COLO668 (cell line): Measurements from ENCODE around the gene LRRC3.
"Not testable (repeated sequence)": the region's sequence is repeated elsewhere in the genome, so short reads cannot be mapped to it uniquely, and the experiment has no call there.

Experiments
- DNase-seq: peaks from one replicate; lab custom pipeline; 2025; ENCODE audit not compliant: unreplicated experiment; lab: John Stamatoyannopoulos, UW

The LRRC3 gene

DNA sequence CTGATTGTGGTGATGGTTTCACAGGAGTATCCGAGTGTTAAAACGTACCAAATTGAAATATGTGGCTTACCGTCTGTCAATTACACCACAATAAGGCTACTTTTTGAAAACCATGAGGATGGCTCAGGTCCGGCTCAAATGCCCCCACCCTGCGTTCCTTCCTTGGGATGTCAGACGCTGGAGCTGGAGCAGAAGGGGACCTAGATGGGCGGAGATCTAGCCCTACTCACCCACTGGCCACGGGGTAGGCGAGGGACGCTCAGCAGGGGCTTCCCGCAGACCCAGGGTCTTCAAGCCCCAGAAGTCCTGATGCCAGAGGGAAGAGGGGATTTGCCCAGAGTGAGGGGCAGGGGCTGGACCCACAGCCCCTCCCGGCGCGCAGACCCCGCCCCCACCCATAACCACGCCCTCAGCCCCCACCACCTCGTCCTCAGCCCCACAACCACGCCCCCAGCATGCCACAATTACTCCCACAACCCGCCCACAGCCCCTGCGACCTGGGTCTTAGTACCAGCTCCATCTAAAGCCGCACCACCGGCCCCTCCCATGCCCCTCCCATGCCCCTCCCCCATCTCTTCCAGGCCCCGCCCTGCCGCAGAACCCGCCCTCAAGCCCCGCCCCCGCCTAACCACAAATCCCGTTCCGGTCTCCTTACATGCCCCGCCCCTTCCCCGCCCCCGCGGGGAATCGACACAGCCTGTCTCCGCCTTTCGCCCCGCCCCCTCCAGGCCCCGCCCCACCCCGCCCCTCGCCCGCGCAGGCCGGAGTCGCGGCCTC is at the start of gene LRRC3:
Gene LRRC3, plus strand, starts transcription at position 764 of the 777 bp plus-strand sequence. CDS start 1,135 bp downstream, outside the sequence.
- DNase-seq, result peak; percentile 94

DNA sequence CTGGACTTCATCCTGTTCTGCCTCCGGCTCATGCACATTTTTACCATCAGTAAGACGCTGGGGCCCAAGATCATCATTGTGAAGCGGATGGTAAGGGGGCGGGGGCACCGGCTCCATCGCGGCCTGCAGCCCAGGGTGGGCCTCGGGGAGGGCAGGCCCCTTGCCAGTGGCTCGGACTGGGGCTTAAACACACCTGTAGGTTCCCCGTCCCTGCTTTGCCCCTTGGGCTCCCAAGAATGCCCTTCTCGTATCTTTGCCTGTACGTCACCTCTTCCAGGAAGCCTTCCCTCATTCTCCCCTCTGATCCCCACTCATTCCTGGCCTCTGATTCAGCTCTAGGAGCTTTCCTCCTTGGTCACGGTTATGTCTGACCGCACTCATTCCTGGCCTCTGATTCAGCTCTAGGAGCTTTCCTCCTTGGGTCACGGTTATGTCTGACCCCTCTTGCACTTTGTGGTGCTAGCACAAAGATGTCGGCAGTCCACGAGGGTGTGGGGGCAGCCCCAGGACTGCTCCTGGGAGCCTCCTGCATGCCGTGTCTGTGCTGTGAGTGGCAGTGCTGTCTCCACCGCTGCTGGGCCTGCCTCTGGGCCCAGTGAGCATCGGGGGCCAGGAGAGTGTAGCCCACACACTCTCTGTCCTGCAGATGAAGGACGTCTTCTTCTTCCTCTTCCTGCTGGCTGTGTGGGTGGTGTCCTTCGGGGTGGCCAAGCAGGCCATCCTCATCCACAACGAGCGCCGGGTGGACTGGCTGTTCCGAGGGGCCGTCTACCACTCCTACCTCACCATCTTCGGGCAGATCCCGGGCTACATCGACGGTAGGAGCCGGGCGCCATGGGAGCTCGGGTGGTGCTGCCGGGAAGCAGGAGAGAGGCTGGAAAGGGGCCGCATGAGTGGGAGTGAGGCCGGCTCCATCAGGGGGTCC is 49.1 kb upstream of the LRRC3 start:
- DNase-seq, result no peak

GRCh38 chr21:44406953-44407352 is 48.4 kb upstream of the LRRC3 start:
- no peak for DNase-seq

- DNase-seq, result no peak
Observed at GRCh38 chr21:44407493-44407892, 47.8 kb upstream of the LRRC3 start.

DNA sequence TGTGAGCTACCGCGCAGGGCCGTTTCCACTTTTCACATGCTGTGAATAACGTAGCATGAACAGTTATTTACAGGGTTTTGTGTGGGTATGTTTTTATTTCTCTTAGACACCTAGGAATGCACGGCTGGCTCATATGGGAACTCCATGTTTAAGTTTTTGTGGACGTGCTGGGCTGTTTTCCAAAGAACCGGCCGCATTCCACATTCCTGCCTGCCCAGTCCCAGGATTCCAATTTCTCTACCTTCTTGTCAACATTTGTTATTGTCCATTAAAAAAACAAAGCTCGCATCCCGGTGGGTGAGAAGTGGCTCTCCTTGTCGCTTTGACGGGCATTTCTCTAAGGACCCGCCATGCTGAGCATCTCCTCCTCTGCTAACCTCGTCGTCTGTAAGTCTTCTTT is 47.1 kb upstream of the LRRC3 start:
- DNase-seq, result no peak

GRCh38 chr21:44413566-44414290 is 41.6 kb upstream of the LRRC3 start:
- DNase-seq, result no peak

- no peak for DNase-seq
Observed at GRCh38 chr21:44414291-44415072, 40.8 kb upstream of the LRRC3 start.

GRCh38 chr21:44415073-44416025 is 40.0 kb upstream of the LRRC3 start:
- DNase-seq, result no peak

DNA sequence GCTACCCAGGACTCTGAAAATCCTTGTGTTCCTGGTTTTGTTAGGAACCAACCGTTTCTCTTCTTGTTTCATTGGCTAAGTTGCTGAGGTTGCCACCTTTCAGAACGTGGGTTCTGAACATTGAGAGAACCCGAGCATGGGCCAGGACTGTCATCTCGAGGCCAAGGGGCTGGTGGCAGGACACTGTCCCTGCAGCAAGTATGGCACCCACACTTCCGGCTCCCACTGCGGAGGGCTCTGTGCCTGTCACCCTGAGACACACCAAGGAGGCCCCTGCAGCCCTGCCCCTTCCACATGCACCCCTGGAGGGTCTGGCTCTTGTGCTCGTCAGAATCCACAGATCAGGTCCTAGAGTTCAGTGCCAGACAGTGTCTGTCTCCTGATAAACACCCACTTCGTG is 39.1 kb upstream of the LRRC3 start:
- no peak for DNase-seq

- DNase-seq, result not testable (repeated sequence)
Observed at GRCh38 chr21:44417621-44418107, 37.6 kb upstream of the LRRC3 start.

DNA sequence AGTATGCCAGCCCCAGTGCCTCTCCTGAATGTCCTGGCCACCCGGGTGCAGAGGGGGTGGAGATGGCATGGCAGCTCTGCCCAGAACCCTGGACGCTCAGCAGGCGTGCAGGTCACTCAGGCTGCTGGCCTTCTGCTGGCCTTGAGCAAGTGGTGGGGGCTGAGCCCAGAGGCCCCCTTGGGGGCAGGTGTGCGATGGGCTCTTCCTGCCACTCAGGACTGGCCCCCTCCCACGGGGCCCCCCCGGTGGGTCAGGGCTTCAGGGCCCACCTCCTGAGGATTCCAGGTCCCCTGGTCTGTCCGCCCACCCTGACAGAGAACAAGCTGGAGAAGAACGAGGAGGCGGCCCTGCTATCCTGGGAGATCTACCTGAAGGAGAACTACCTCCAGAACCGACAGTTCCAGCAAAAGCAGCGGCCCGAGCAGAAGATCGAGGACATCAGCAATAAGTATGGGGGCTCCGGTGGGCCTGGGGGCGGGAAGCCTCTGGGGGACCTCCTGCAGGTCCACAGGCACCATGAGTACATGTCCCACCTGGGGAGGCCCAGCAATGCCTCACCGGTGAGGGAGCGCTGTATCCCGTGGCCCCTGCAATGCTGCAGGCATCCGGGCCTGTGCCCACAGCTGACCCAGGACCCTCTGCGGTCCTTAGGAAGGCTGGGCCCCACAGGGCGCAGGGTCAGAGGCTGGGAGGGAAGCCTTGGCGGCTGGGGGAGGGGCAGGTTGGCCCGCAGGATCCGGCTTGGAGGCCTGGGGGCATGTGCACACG is 37.0 kb upstream of the LRRC3 start:
- DNase-seq, result no peak

GRCh38 chr21:44418876-44419230 is 36.5 kb upstream of the LRRC3 start:
- DNase-seq, result no peak

- no peak for DNase-seq
Observed at GRCh38 chr21:44419679-44420078, 35.6 kb upstream of the LRRC3 start.

- no peak for DNase-seq
Observed at GRCh38 chr21:44420416-44421205, 34.7 kb upstream of the LRRC3 start.

DNA sequence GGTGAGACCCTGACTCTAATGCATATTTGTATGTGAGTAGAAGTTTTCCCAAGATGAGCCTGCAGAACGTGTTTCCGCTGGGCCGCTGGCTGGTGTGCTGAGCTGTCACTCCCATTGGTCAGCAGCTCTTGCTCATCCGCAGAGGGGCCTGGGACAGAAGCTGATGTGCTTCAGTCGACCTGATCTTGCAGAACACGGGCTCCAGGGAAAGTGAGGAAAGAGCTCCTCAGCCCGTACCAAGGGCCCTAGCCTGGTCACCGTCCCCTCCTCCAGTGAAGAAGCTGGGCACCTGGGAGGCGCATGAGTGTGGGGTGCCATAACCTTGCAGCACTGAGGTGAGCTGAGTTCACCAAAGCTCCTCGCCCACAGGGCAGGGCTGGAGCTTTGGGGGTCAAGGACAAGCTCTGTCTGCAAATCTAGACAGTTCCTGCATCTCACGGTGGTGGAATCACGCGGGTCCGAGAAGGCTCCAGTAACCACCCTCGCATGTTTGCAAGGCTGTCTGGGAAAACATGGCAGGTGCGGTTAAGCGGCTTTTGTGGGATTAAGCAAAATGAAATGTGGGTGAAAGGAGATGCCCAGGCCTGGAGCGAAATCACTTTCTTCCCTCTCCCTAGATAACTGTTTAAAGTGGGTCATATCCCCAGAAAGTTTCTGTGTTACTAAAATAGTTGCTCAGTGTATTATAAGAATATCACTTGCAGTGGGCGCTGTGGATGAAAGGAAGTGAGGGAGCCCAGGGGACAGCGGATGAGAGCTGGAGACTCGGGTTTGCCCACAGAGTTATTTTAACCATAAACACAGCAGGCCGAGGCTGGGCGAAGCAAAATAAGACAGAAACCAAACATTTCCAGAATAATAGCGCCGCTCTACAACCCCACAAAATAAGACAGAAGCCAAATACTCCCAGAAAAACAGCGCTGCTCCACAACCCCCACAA is 33.1 kb upstream of the LRRC3 start:
- DNase-seq, result no peak

DNA sequence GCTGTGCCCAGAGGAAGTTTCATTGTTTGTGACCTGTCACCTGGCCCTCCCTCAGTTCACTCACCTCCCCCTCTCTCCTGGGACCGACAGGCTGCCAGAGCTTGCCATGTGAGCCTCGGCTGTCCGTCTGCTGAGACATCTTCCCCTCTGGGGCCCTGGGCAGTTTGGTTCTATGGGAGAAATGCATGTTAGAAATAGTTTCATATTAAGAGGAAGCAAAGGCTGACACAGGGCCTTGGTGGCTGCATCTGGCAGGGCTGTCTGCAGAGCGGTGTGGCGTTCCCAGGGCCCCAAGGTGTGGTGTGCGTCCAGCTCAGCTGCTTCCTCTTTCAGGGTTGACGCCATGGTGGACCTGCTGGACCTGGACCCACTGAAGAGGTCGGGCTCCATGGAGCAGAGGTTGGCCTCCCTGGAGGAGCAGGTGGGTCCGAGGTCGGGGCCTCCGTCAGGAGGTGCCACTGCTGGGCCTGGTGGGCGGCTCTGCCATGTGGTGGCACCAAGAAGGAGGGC is 31.9 kb upstream of the LRRC3 start:
- no peak for DNase-seq
